Uterine smooth muscle cell (primary cell): ENCODE measurements around the gene ATP5MC2. TPM values are rescaled to one million over a fixed set of nuclear protein-coding genes. Genes with fewer than 3 reads are reported as not detected.

Experiments used
- total RNA-seq: library from RNA; depleted of rRNA; stranded (reverse); fragments of >200 nt; gene quantifications from 2 replicates; pipeline ENCODE4 v1.2.3, GENCODE V29; 2014

The ATP5MC2 gene
- total RNA-seq = 91.0 and 131 TPM in 2 replicates

DNA sequence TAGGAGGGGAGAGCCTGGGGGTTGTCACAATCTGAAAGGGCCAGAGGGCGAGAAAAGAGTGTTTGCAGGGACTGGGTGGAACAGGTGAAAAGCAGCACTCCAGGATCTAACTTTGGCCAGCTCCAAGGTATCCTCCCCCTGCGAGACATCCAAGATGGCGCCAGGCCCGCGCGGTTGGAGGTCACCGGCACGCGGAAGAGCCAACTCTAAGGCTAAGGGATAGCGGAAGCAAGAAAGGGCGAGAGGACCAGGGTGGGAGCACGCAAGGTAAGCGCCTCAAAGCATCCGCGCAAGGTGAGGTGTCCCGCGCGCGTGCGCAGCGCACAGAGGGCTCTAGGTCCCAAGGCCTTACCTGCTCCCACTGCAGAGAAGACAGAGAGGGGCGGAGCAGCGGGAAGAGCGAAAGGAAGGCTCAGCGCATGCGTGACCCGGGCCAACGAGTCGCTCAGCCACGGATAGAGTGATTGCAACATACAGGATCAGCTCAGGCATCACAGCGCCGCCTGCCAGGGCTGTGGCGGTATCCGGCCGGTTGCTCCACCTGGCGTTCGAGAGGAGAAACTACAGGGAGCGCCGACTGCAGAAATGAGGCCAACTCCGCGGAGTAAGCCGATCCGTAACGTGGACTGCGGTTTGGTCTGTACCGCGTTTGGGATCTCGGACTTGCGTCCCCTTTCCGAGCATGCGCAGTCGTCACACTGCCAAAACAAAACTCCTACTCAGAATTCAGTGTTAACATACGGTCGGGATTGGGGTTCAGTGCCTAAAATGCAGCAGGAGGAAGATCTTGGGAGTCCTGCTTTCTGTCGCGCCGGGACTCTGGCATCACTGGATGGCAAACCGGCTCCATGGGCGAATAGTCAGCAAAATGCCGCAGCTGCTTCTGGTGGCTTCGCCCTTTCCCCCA is at the start of gene ATP5MC2:
Gene ATP5MC2 (minus strand): TSS at position 383 of the 907 bp plus-strand sequence. CDS start 3,469 bp downstream, outside the sequence.

DNA sequence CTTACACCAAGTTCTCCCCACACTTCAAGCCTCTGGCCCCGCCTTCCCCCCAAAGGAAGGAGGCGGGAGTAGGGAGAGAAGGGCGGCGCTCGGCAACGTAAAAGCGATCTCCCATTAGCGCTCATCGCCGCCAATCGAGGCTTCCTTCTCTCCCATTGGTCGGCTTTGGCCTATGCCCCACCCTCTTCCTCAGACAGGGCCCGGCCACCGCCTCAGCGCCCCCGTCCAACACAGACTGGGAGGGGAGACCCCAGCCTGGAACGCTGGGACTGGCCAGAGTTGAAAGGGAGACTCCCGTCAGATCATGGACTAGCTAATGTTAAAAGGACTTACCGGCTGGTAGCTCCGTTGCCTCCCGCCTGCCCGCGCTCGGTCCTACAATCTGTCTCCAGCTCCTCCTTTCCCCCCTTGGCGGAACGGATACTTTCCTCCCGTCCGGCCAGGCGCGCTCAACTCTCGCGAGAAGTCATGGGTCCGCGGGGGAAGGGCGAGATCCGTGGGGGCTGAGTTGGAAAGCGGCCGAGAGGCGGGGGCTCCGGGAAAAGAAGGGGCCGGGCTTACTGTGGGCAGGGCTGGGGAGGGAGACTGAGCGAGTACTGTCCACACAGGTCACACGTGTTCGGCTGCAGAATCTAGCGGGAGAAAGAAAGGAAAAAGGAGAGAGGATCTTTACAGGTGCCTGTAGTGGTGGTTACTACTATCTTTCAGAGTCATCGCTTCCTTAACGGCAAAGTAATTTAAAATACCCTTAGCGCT is 49.8 kb downstream of the ATP5MC2 start, which contains the start of gene ATF7:
Gene ATF7 (minus strand): TSS at position 437 of the 756 bp plus-strand sequence. CDS start 25,382 bp downstream, outside the sequence.

Other genes with a start within 250 kb of the ATP5MC2 start
- gene PRR13, start 234.3 kb downstream of the ATP5MC2 start, total RNA-seq = 25.2 and 26.2 TPM in 2 replicates
- 229 and 290 TPM in 2 replicates for gene PCBP2, start 224.0 kb downstream of the ATP5MC2 start, total RNA-seq
- 27.3 and 42.9 TPM in 2 replicates for gene MAP3K12, start 176.6 kb downstream of the ATP5MC2 start, total RNA-seq
- gene TARBP2, start 174.8 kb downstream of the ATP5MC2 start, total RNA-seq = 46.6 and 60.2 TPM in 2 replicates
- not detected in 2 replicates for gene NPFF, start 168.6 kb downstream of the ATP5MC2 start, total RNA-seq
- 8.2 and 13.4 TPM in 2 replicates for gene ATF7, start 49.7 kb downstream of the ATP5MC2 start, total RNA-seq
- gene CALCOCO1, start 51.4 kb upstream of the ATP5MC2 start, total RNA-seq = 62.5 and 105 TPM in 2 replicates
- 0.75 TPM in 1 of 2 replicates, not detected in the other for gene CISTR, start 75.9 kb upstream of the ATP5MC2 start, total RNA-seq